ENCODE data around the gene DDX47. TPM values are rescaled to one million over a fixed set of nuclear protein-coding genes. Genes with fewer than 3 reads are reported as not detected.

DDX47 gene
- total RNA-seq, result 10 to 100 TPM; 24.5 to 37.2 TPM
- polyA plus RNA-seq, result 10 to 100 TPM; 20.2 to 27.4 TPM

- Histone ChIP-seq H3K27ac (ENCODE audit: low read depth in 1 of 2, low read length in 2 of 2) (peak within 1 kb of the TSS; percentile 28 to 43), H3K4me3 (ENCODE audit: low read depth in 1 of 3, low read length in 3 of 3) (peak within 1 kb of the TSS; percentile 65 to 85 (median 80)), H3K4me1 (ENCODE audit: control insufficient read depth in 4 of 4, insufficient read depth in 4 of 4, low read length in 3 of 4) (peaks cover 0 to 18% (median 10%) of the 10 kb centered on the region in 4 donors), H3K9ac (ENCODE audit: low read depth in 1 of 2, low read length in 2 of 2) (peak within 1 kb of the TSS; percentile 44 to 75), H3K36me3 (ENCODE audit: control insufficient read depth in 4 of 4, insufficient read depth in 3 of 4, low read depth in 1 of 4, low read length in 3 of 4) (peaks cover 0 to 2% (median 0%) of the 10 kb centered on the region in 4 donors), H3K9me3 (ENCODE audit: control insufficient read depth in 4 of 4, low read length in 3 of 4) (no peaks in the 10 kb centered on the region), H3K27me3 (ENCODE audit: control insufficient read depth in 4 of 4, insufficient read depth in 4 of 4, low read length in 3 of 4) (no peaks in the 10 kb centered on the region)
- TF ChIP-seq GABPA (IDR thresholded peaks at IDR 0.05 in 1 of 2, conservative IDR thresholded peaks at IDR 0.05 in 1 of 2), result peak; percentile 65 to 90
- TF ChIP-seq EGR1 (IDR thresholded peaks at IDR 0.05; ENCODE audit: low read depth in 2 of 2), result no peak
- TF ChIP-seq JUND (IDR thresholded peaks at IDR 0.05), result no peak
- TF ChIP-seq CTCF (IDR thresholded peaks at IDR 0.05; ENCODE audit: low read depth, low read length, missing input control), result peak; percentile 93
- no peak for TF ChIP-seq TAF1 (conservative IDR thresholded peaks at IDR 0.05)
- no peak for TF ChIP-seq FOXA2 (IDR thresholded peaks at IDR 0.05)
- no peak for TF ChIP-seq REST (IDR thresholded peaks at IDR 0.05)
- no peak for TF ChIP-seq ATF3 (IDR thresholded peaks at IDR 0.05)
- TF ChIP-seq MAX (IDR thresholded peaks at IDR 0.05), result peak; percentile 63
- TF ChIP-seq ZBTB33 (IDR thresholded peaks at IDR 0.05), result peak; percentile 35
- TF ChIP-seq HNF4A (conservative IDR thresholded peaks at IDR 0.05), result no peak
- no peak for TF ChIP-seq NR2F2 (IDR thresholded peaks at IDR 0.05)
- TF ChIP-seq FOXA1 (IDR thresholded peaks at IDR 0.05), result peak; percentile 20
- TF ChIP-seq RAD21 (IDR thresholded peaks at IDR 0.05), result peak; percentile 64 to 76
- peak; percentile 15 for TF ChIP-seq SP1 (IDR thresholded peaks at IDR 0.05)
- TF ChIP-seq HNF4G (IDR thresholded peaks at IDR 0.05), result no peak
- peak; percentile 99 for TF ChIP-seq YY1 (IDR thresholded peaks at IDR 0.05)
- peak in 1 of 2 donors; percentile 24 for TF ChIP-seq RXRA (IDR thresholded peaks at IDR 0.05)
- peak; percentile 99 for DNase-seq (ENCODE audit: low spot score)
- 2% methylated on average over 35 of the region's 35 CpGs for WGBS
Observed at GRCh38 chr12:12813120-12814101, at the start of gene DDX47. Gene DDX47 (plus strand): TSS chr12:12813346. CDS start chr12:12813368, 22 bp downstream.
